H9 (cell line): Measurements from ENCODE around the gene PRSS23. TPM values are rescaled to one million over a fixed set of nuclear protein-coding genes. Genes with fewer than 3 reads are reported as not detected.

Experiments used
- DNase-seq: peaks from one replicate; pipeline ENCODE4 v3.0.0-alpha.2; 2017
- H2AFZ ChIP-seq: one replicate; pipeline ENCODE4 v1.6.1; 2013; ENCODE audit warnings: mild to moderate bottlenecking, low read length, control low read depth, moderate library complexity
- H2AK5ac ChIP-seq: 2 replicates; pipeline ENCODE4 v1.6.1; 2013; ENCODE audit warnings: low read length, control low read depth, mixed read lengths; ENCODE audit not compliant: insufficient read length
- H2BK120ac ChIP-seq: one replicate; pipeline ENCODE4 v1.6.1; 2013; ENCODE audit warnings: low read depth, mild to moderate bottlenecking, low read length, control low read depth, inconsistent platforms; ENCODE audit not compliant: poor library complexity, severe bottlenecking
- H2BK12ac ChIP-seq: 2 replicates; pipeline ENCODE4 v1.6.1; 2013; ENCODE audit warnings: low read length, control low read depth, mixed read lengths, low read depth; ENCODE audit not compliant: insufficient read length
- H2BK15ac ChIP-seq: 2 replicates; pipeline ENCODE4 v1.6.1; 2013; ENCODE audit warnings: low read depth, low read length, control low read depth
- H2BK20ac ChIP-seq: one replicate; pipeline ENCODE4 v1.6.1; 2013; ENCODE audit warnings: low read depth, mild to moderate bottlenecking, low read length, control low read depth, inconsistent platforms; ENCODE audit not compliant: poor library complexity, severe bottlenecking
- H2BK5ac ChIP-seq: 2 replicates; pipeline ENCODE4 v1.6.1; 2013; ENCODE audit warnings: low read length, control low read depth, mixed read lengths; ENCODE audit not compliant: insufficient read length
- H3K14ac ChIP-seq: 2 replicates; pipeline ENCODE4 v1.6.1; 2013; ENCODE audit warnings: low read length, control low read depth; ENCODE audit not compliant: insufficient read depth
- H3K18ac ChIP-seq: 2 replicates; pipeline ENCODE4 v1.6.1; 2013; ENCODE audit warnings: low read depth, mild to moderate bottlenecking, mixed read lengths, low read length, control low read depth; ENCODE audit not compliant: insufficient read length
- H3K23ac ChIP-seq: 2 replicates; pipeline ENCODE4 v1.6.1; 2013; ENCODE audit warnings: low read length, control low read depth, mixed read lengths, low read depth; ENCODE audit not compliant: insufficient read length
- H3K23me2 ChIP-seq: 2 replicates; pipeline ENCODE4 v1.6.1; 2013; ENCODE audit warnings: low read depth, mild to moderate bottlenecking, mixed read lengths, low read length, control low read depth; ENCODE audit not compliant: insufficient read length, poor library complexity, severe bottlenecking
- H3K27ac ChIP-seq: 2 replicates; pipeline ENCODE4 v1.5.1; 2013; ENCODE audit warnings: low read length, control low read depth, mixed read lengths, low read depth; ENCODE audit not compliant: insufficient read length
- H3K27me3 ChIP-seq: 2 replicates; pipeline ENCODE4 v1.6.1; 2013; ENCODE audit warnings: low read length, control low read depth, inconsistent platforms; ENCODE audit not compliant: insufficient read depth
- H3K4ac ChIP-seq: 2 replicates; pipeline ENCODE4 v1.6.1; 2013; ENCODE audit warnings: low read depth, mild to moderate bottlenecking, control low read depth, inconsistent platforms, low read length, moderate library complexity
- H3K4me1 ChIP-seq: 2 replicates; pipeline ENCODE4 v1.6.1; 2013; ENCODE audit warnings: low read length, control low read depth, inconsistent platforms; ENCODE audit not compliant: insufficient read depth
- H3K4me2 ChIP-seq: 2 replicates; pipeline ENCODE4 v1.6.1; 2013; ENCODE audit warnings: low read length, control low read depth, mixed read lengths; ENCODE audit not compliant: insufficient read length, insufficient read depth
- H3K56ac ChIP-seq: 2 replicates; pipeline ENCODE4 v1.6.1; 2013; ENCODE audit warnings: low read depth, mild to moderate bottlenecking, mixed read lengths, low read length, control low read depth; ENCODE audit not compliant: insufficient read length
- H3K79me1 ChIP-seq: 2 replicates; pipeline ENCODE4 v1.6.1; 2013; ENCODE audit warnings: low read depth, mild to moderate bottlenecking, moderate library complexity, low read length, control low read depth, inconsistent platforms; ENCODE audit not compliant: insufficient read depth, poor library complexity, severe bottlenecking
- H3K79me2 ChIP-seq: 2 replicates; pipeline ENCODE4 v1.6.1; 2013; ENCODE audit warnings: low read length, control low read depth, inconsistent platforms; ENCODE audit not compliant: insufficient read depth
- H3K9ac ChIP-seq: 2 replicates; pipeline ENCODE4 v1.6.1; 2013; ENCODE audit warnings: low read length, control low read depth, mixed read lengths; ENCODE audit not compliant: insufficient read length; ENCODE audit errors: extremely low read depth
- H3K9me3 ChIP-seq: one replicate; pipeline ENCODE4 v1.6.1; 2013; ENCODE audit warnings: low read depth, low read length, inconsistent platforms; ENCODE audit not compliant: control insufficient read depth
- H3T11ph ChIP-seq: one replicate; pipeline ENCODE4 v1.6.1; 2013; ENCODE audit warnings: mild to moderate bottlenecking, low read length, control low read depth, inconsistent platforms
- H4K20me1 ChIP-seq: one replicate; pipeline ENCODE4 v1.6.1; 2013; ENCODE audit not compliant: control insufficient read depth, insufficient read length, insufficient read depth
- H4K5ac ChIP-seq: 2 replicates; pipeline ENCODE4 v1.6.1; 2013; ENCODE audit warnings: low read depth, mild to moderate bottlenecking, mixed read lengths, low read length, control low read depth; ENCODE audit not compliant: insufficient read length
- H4K8ac ChIP-seq: replicated peaks from 2 replicates; pipeline ENCODE4 v1.6.1; 2013; ENCODE audit warnings: low read length, control low read depth, mixed read lengths, low read depth; ENCODE audit not compliant: insufficient read length
- H4K91ac ChIP-seq: 2 replicates; pipeline ENCODE4 v1.6.1; 2013; ENCODE audit warnings: low read depth, mild to moderate bottlenecking, moderate library complexity, mixed read lengths, low read length, control low read depth; ENCODE audit not compliant: insufficient read length
- H3K27ac Mint-ChIP-seq, 3 experiments: 2 replicates in 2 of 3; 3 replicates in 1 of 3; pipeline ENCODE4 v1.8.0; 2020 to 2021; ENCODE audit warnings: mixed read lengths in 3 of 3, mild to moderate bottlenecking in 1 of 3, moderate library complexity in 1 of 3
- H3K27me3 Mint-ChIP-seq: 2 replicates; pipeline ENCODE4 v1.8.0; 2021; ENCODE audit warnings: low read depth, mild to moderate bottlenecking, moderate library complexity, mixed read lengths
- H3K36me3 Mint-ChIP-seq, 3 experiments: 2 replicates in 2 of 3; 3 replicates in 1 of 3; pipeline ENCODE4 v1.8.0; 2020 to 2021; ENCODE audit warnings: low read depth in 3 of 3, mixed read lengths in 3 of 3; ENCODE audit not compliant: insufficient read depth in 1 of 3
- H3K4me1 Mint-ChIP-seq, 2 experiments: 2 replicates each; pipeline ENCODE4 v1.8.0; 2020; ENCODE audit warnings: mixed read lengths in 2 of 2
- H3K4me3 Mint-ChIP-seq, 2 experiments: 2 replicates in 1 of 2; 3 replicates in 1 of 2; pipeline ENCODE4 v1.8.0; 2020 to 2021; ENCODE audit warnings: mild to moderate bottlenecking in 2 of 2, mixed read lengths in 2 of 2, moderate library complexity in 1 of 2
- H3K9me3 Mint-ChIP-seq, 2 experiments: 2 replicates in 1 of 2; 3 replicates in 1 of 2; pipeline ENCODE4 v1.8.0; 2020; ENCODE audit warnings: mild to moderate bottlenecking in 2 of 2, mixed read lengths in 2 of 2, moderate library complexity in 1 of 2
- WGBS: extraction: QIAGEN DNeasy Blood & Tissue Kit; methylation state at CpG from one replicate; pipeline ENCODE4 v1.1.7; 2013; ENCODE audit warnings: missing lambda C conversion rate, low lambda C conversion rate, mixed read lengths; ENCODE audit not compliant: insufficient read length; ENCODE audit errors: extremely low coverage; 5-methylcytosine and 5-hydroxymethylcytosine counted together
- total RNA-seq: library from RNA; stranded (reverse); gene quantifications from 2 replicates; pipeline ENCODE4 v1.2.1, GENCODE V29; 2021
- TF ChIP-seq, protein P1 (sequence below): fragments of 200-600 bp; sonication (generic); conservative IDR thresholded peaks from 3 replicates; pipeline ENCODE4 v1.8.0; 2021; ENCODE audit warnings: antibody characterized with exemption, mild to moderate bottlenecking

PRSS23 gene
- total RNA-seq, 1 experiment from 2014 or later: 6.9 TPM

GRCh38 chr11:86773513-86774252 is 26.7 kb upstream of the PRSS23 start:
- no peaks in the 10 kb centered on the region for H3K79me1 ChIP-seq
- H3T11ph ChIP-seq: no peak overlapping the region
- no peak overlapping the region for H2AFZ ChIP-seq
- H3K9ac ChIP-seq: no peak overlapping the region
- peaks cover 1% of the 10 kb centered on the region; the same call in 1 of the 2 replicates for H3K27me3 Mint-ChIP-seq
- no peak overlapping the region for H3K18ac ChIP-seq
- no peak overlapping the region for H2BK120ac ChIP-seq
- H2BK15ac ChIP-seq: no peak overlapping the region
- H3K4ac ChIP-seq: no peak overlapping the region
- H2BK20ac ChIP-seq: no peak overlapping the region
- H3K56ac ChIP-seq: no peak overlapping the region
- peaks cover 10 to 13% of the 10 kb centered on the region in 2 experiments for H3K9me3 Mint-ChIP-seq
- H2AK5ac ChIP-seq: no peak overlapping the region
- H3K14ac ChIP-seq: no peak overlapping the region
- no peaks in the 10 kb centered on the region for H3K27me3 ChIP-seq
- no peak overlapping the region for H4K8ac ChIP-seq
- peaks cover 5 to 9% (median 6%) of the 10 kb centered on the region in 3 experiments; a peak in 5 of 7 replicates for H3K36me3 Mint-ChIP-seq
- 0 out of 4 replicates have a peak, but pooled peaks cover 0 to 5% of the 10 kb centered on the region in 2 experiments for H3K4me1 Mint-ChIP-seq
- DNase-seq: no peak
- TF ChIP-seq, protein P1, sequence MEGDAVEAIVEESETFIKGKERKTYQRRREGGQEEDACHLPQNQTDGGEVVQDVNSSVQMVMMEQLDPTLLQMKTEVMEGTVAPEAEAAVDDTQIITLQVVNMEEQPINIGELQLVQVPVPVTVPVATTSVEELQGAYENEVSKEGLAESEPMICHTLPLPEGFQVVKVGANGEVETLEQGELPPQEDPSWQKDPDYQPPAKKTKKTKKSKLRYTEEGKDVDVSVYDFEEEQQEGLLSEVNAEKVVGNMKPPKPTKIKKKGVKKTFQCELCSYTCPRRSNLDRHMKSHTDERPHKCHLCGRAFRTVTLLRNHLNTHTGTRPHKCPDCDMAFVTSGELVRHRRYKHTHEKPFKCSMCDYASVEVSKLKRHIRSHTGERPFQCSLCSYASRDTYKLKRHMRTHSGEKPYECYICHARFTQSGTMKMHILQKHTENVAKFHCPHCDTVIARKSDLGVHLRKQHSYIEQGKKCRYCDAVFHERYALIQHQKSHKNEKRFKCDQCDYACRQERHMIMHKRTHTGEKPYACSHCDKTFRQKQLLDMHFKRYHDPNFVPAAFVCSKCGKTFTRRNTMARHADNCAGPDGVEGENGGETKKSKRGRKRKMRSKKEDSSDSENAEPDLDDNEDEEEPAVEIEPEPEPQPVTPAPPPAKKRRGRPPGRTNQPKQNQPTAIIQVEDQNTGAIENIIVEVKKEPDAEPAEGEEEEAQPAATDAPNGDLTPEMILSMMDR: no peak
- H3K4me3 Mint-ChIP-seq: no peak overlapping the region
- H3K27ac ChIP-seq: no peak overlapping the region
- H3K23me2 ChIP-seq: no peaks in the 10 kb centered on the region
- no peaks in the 10 kb centered on the region for H3K79me2 ChIP-seq
- H3K9me3 ChIP-seq: no peaks in the 10 kb centered on the region
- WGBS: no CpG with 5 or more reads among the region's 3 CpGs
- H3K4me2 ChIP-seq: no peak overlapping the region
- no peaks in the 10 kb centered on the region for H3K4me1 ChIP-seq
- no peak overlapping the region for H3K27ac Mint-ChIP-seq
- H4K5ac ChIP-seq: no peak overlapping the region
- H2BK5ac ChIP-seq: no peak overlapping the region
- H3K23ac ChIP-seq: no peak overlapping the region
- no peak overlapping the region for H4K91ac ChIP-seq
- no peaks in the 10 kb centered on the region for H4K20me1 ChIP-seq
- H2BK12ac ChIP-seq: no peak overlapping the region
